ENCODE measurements around the gene MPP3. TPM values are rescaled to one million over a fixed set of nuclear protein-coding genes. Genes with fewer than 3 reads are reported as not detected.

Gene MPP3
- polyA plus RNA-seq, 3 donors = 1.5 TPM; not detected in 2

DNA sequence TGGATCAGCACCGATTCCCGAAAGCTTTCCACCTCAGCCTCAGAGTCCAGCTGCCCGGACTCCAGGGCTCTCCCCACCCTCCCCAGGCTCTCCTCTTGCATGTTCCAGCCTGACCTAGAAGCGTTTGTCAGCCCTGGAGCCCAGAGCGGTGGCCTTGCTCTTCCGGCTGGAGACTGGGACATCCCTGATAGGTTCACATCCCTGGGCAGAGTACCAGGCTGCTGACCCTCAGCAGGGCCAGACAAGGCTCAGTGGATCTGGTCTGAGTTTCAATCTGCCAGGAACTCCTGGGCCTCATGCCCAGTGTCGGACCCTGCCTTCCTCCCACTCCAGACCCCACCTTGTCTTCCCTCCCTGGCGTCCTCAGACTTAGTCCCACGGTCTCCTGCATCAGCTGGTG lies 29.0 kb upstream of the MPP3 start:
- Histone ChIP-seq H2AFZ (ENCODE audit: insufficient read depth, low read depth, low read length, poor library complexity, severe bottlenecking) (no peak overlapping the region), H3K36me3 (replicated peaks in 1 of 2; ENCODE audit: control insufficient read depth in 1 of 2, insufficient read depth in 2 of 2, low read length in 2 of 2) (no peaks in the 10 kb centered on the region), H3K27ac (ENCODE audit: low read depth in 1 of 2, low read length in 2 of 2) (no peak overlapping the region), H3K27me3 (ENCODE audit: control insufficient read depth in 2 of 2, insufficient read depth in 2 of 2, low read length in 2 of 2) (no peaks in the 10 kb centered on the region), H3K4me1 (ENCODE audit: control insufficient read depth in 1 of 2, insufficient read depth in 2 of 2, low read length in 2 of 2) (peaks cover 0 to 1% of the 10 kb centered on the region in 2 donors), H3K4me3 (replicated peaks in 1 of 3; ENCODE audit: low read depth in 2 of 3, low read length in 3 of 3) (no peak overlapping the region), H3K9me3 (replicated peaks in 1 of 2; ENCODE audit: control insufficient read depth in 1 of 2, insufficient read depth in 1 of 2, low read length in 2 of 2) (peaks cover 0 to 7% of the 10 kb centered on the region in 2 donors), H3K9ac (ENCODE audit: insufficient read depth, low read length, poor library complexity, severe bottlenecking) (no peak overlapping the region), H4K20me1 (ENCODE audit: insufficient read depth, low read length) (no peaks in the 10 kb centered on the region), H3K79me2 (ENCODE audit: insufficient read depth, low read length) (no peaks in the 10 kb centered on the region), H3K4me2 (replicated peaks; ENCODE audit: extremely low read depth, low read length, poor library complexity, severe bottlenecking) (no peak overlapping the region)
- H3K36me3 Mint-ChIP-seq = no peaks in the 10 kb centered on the region
- WGBS (ENCODE audit: insufficient coverage) = 100% methylated on average over 6 of the region's 9 CpGs
- DNase-seq = no peak
- intact Hi-C loops (cut with micrococcal nuclease) = no loop called here
- H3K9me3 Mint-ChIP-seq = peaks cover 0 to 5% (median 2%) of the 10 kb centered on the region in 7 donors
- peaks cover 7% of the 10 kb centered on the region for H3K4me1 Mint-ChIP-seq
- peaks cover 0 to 8% (median 2%) of the 10 kb centered on the region in 3 donors for H3K27me3 Mint-ChIP-seq (ENCODE audit: low read depth in 3 of 3)
- H3K27ac Mint-ChIP-seq = no peak overlapping the region
- H3K4me3 Mint-ChIP-seq = no peak overlapping the region
- TF ChIP-seq, protein P1, sequence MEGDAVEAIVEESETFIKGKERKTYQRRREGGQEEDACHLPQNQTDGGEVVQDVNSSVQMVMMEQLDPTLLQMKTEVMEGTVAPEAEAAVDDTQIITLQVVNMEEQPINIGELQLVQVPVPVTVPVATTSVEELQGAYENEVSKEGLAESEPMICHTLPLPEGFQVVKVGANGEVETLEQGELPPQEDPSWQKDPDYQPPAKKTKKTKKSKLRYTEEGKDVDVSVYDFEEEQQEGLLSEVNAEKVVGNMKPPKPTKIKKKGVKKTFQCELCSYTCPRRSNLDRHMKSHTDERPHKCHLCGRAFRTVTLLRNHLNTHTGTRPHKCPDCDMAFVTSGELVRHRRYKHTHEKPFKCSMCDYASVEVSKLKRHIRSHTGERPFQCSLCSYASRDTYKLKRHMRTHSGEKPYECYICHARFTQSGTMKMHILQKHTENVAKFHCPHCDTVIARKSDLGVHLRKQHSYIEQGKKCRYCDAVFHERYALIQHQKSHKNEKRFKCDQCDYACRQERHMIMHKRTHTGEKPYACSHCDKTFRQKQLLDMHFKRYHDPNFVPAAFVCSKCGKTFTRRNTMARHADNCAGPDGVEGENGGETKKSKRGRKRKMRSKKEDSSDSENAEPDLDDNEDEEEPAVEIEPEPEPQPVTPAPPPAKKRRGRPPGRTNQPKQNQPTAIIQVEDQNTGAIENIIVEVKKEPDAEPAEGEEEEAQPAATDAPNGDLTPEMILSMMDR (IDR thresholded peaks at IDR 0.05) = no peak

DNA sequence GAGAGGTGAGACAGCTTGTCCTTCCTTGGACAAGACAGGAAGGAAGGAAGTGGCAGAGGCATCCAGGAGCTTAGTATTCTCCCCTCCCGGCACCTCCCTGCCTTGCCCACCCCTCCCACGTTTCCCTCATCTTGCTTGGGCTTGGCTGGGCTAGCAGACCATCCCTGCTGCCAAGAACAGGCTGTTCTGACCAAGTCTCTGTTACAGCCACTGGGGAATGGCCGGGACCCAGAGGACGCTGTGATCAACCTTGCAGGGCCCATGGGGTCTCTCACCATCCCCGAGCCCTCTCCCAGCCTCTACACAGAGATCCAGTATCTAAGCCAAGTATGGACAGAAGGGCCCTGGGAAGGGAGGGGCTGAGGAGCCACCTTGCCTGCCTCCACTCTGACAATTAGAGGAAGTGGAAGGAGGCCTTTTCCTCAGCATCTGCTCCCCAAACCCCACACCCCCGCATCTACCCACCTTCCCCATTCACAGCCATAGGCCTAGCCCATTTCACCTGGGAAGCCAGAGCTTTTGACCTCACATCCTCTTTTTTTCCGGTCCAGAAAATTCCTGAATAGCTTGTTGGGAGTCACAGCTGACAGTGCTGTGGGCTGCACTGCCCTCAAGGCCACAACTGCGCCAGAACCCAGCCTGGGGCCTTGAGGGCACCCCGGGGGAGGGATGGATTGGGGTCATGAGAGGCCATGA lies 28.1 kb upstream of the MPP3 start:
- no peak overlapping the region for H3K4me2 ChIP-seq (replicated peaks; ENCODE audit: extremely low read depth, low read length, poor library complexity, severe bottlenecking)
- no peak overlapping the region for H3K27ac ChIP-seq (ENCODE audit: low read depth in 1 of 2, low read length in 2 of 2)
- no peaks in the 10 kb centered on the region for H3K36me3 ChIP-seq (replicated peaks in 1 of 2; ENCODE audit: control insufficient read depth in 1 of 2, insufficient read depth in 2 of 2, low read length in 2 of 2)
- peak overlapping the region in 1 of 7 donors; percentile 78 for H3K27ac Mint-ChIP-seq
- peaks cover 0 to 8% (median 3%) of the 10 kb centered on the region in 3 donors for H3K27me3 Mint-ChIP-seq (ENCODE audit: low read depth in 3 of 3)
- H3K4me3 ChIP-seq (replicated peaks in 1 of 3; ENCODE audit: low read depth in 2 of 3, low read length in 3 of 3) = no peak overlapping the region
- H3K79me2 ChIP-seq (ENCODE audit: insufficient read depth, low read length) = no peaks in the 10 kb centered on the region
- no peak overlapping the region for H3K4me3 Mint-ChIP-seq
- WGBS (ENCODE audit: insufficient coverage) = 53% methylated on average over 4 of the region's 9 CpGs
- H3K9me3 Mint-ChIP-seq = peaks cover 0 to 9% (median 2%) of the 10 kb centered on the region in 7 donors
- intact Hi-C loops (cut with micrococcal nuclease) = no loop called here
- H3K27me3 ChIP-seq (ENCODE audit: control insufficient read depth in 2 of 2, insufficient read depth in 2 of 2, low read length in 2 of 2) = no peaks in the 10 kb centered on the region
- H3K9ac ChIP-seq (ENCODE audit: insufficient read depth, low read length, poor library complexity, severe bottlenecking) = no peak overlapping the region
- no peaks in the 10 kb centered on the region for H4K20me1 ChIP-seq (ENCODE audit: insufficient read depth, low read length)
- no peak overlapping the region for H2AFZ ChIP-seq (ENCODE audit: insufficient read depth, low read depth, low read length, poor library complexity, severe bottlenecking)
- H3K4me1 ChIP-seq (ENCODE audit: control insufficient read depth in 1 of 2, insufficient read depth in 2 of 2, low read length in 2 of 2) = no peaks in the 10 kb centered on the region
- DNase-seq = no peak
- peaks cover 5% of the 10 kb centered on the region for H3K4me1 Mint-ChIP-seq
- H3K36me3 Mint-ChIP-seq = no peaks in the 10 kb centered on the region
- TF ChIP-seq, protein P1 (IDR thresholded peaks at IDR 0.05) = no peak
- H3K9me3 ChIP-seq (replicated peaks in 1 of 2; ENCODE audit: control insufficient read depth in 1 of 2, insufficient read depth in 1 of 2, low read length in 2 of 2) = peaks cover 0 to 7% of the 10 kb centered on the region in 2 donors

All from CD14-positive monocyte (primary cell).